HepG2 (cell line): Measurements from ENCODE around the gene AKTIP. TPM values are rescaled to one million over a fixed set of nuclear protein-coding genes. Genes with fewer than 3 reads are reported as not detected.
A peak's percentile ranks its signal among the peaks of the same experiment; 100 is the strongest.

Experiments used
- ATF7-NPFF ChIP-seq: sonication (generic); formaldehyde crosslinking; IDR thresholded peaks from 2 replicates; pipeline ENCODE4 v1.8.1; 2023; ENCODE audit warnings: mild to moderate bottlenecking, low read depth, missing genetic modification reagents, moderate library complexity
- DR1 ChIP-seq: sonication (generic); formaldehyde crosslinking; IDR thresholded peaks from 2 replicates; pipeline ENCODE4 v1.8.0; 2021; ENCODE audit warnings: mild to moderate bottlenecking, missing genetic modification reagents, inconsistent platforms
- EZH2 ChIP-seq: conservative IDR thresholded peaks from 2 replicates; pipeline ENCODE4 v1.6.1; 2012; ENCODE audit warnings: mild to moderate bottlenecking, low read depth, low read length, moderate library complexity
- HNF4G ChIP-seq, 2 experiments: sonication (generic) in 1 of 2; formaldehyde crosslinking in 1 of 2; IDR thresholded peaks; 2 replicates each; pipeline versions ENCODE4 v1.4.0 to v1.6.1; 2011 to 2020; ENCODE audit warnings: borderline replicate concordance in 2 of 2, low read depth in 2 of 2, mild to moderate bottlenecking in 2 of 2, low read length in 1 of 2, missing genetic modification reagents in 1 of 2, moderate library complexity in 1 of 2
- MLX ChIP-seq: IDR thresholded peaks from 2 replicates; pipeline ENCODE4 v1.6.1; 2016
- NFKBIZ ChIP-seq: IDR thresholded peaks from 2 replicates; pipeline ENCODE4 v1.6.1; 2018; ENCODE audit warnings: missing genetic modification reagents, missing compliant biosample characterization
- PBX3 ChIP-seq: sonication (generic); formaldehyde crosslinking; IDR thresholded peaks from 2 replicates; pipeline ENCODE4 v1.8.1; 2023; ENCODE audit warnings: missing genetic modification reagents, inconsistent platforms, borderline replicate concordance
- SNRNP70 ChIP-seq: fragments of 200-400 bp; formaldehyde crosslinking; IDR thresholded peaks from 2 replicates; pipeline ENCODE4 v1.6.1; 2017; ENCODE audit warnings: mild to moderate bottlenecking, low read depth, low read length, moderate library complexity
- SOX13 ChIP-seq, 3 experiments: fragments of 450-650 bp in 1 of 3; sonication (generic) in 1 of 3; formaldehyde crosslinking in 1 of 3; IDR thresholded peaks in 2 of 3; conservative IDR thresholded peaks in 1 of 3; 2 replicates each; pipeline versions ENCODE4 v1.5.0 to v1.6.1; 2016 to 2020; ENCODE audit warnings: antibody characterized with exemption in 1 of 3, mild to moderate bottlenecking in 1 of 3, missing compliant biosample characterization in 1 of 3, missing genetic modification reagents in 1 of 3, moderate library complexity in 1 of 3
- SRSF4 ChIP-seq: fragments of 200-400 bp; formaldehyde crosslinking; IDR thresholded peaks from one replicate; pipeline ENCODE4 v1.6.1; 2018; ENCODE audit warnings: mild to moderate bottlenecking, low read depth, low read length, moderate library complexity; ENCODE audit not compliant: poor library complexity, severe bottlenecking
- ZFP37 ChIP-seq: sonication (generic); formaldehyde crosslinking; IDR thresholded peaks from 2 replicates; pipeline ENCODE4 v1.4.0; 2020; ENCODE audit warnings: missing genetic modification reagents, borderline replicate concordance
- ZNF383 ChIP-seq: sonication (generic); formaldehyde crosslinking; IDR thresholded peaks from 2 replicates; pipeline ENCODE4 v1.4.0; 2020; ENCODE audit warnings: missing genetic modification reagents, mild to moderate bottlenecking, borderline replicate concordance
- ZNF781 ChIP-seq: sonication (generic); formaldehyde crosslinking; IDR thresholded peaks from 2 replicates; pipeline ENCODE4 v1.5.1; 2020; ENCODE audit warnings: borderline replicate concordance, mild to moderate bottlenecking, missing genetic modification reagents; ENCODE audit errors: not compliant biosample characterization
- polyA plus RNA-seq, 8 experiments: library from polyadenylated mRNA; depleted of rRNA in 3 of 8; stranded (reverse) in 7 of 8; unstranded in 1 of 8; fragments of >200 nt; fragmentation: Illumina TruSeq in 4 of 8; extraction: Trizol in 4 of 8; gene quantifications; 2 replicates each; pipeline versions ENCODE4 v1.2.1 to v1.2.3, GENCODE V29; 2011 to 2016; ENCODE audit warnings: low read depth in 4 of 8, missing spikeins in 1 of 8, mixed read lengths in 1 of 8; ENCODE audit not compliant: insufficient read depth in 1 of 8
- total RNA-seq, 5 experiments: library from RNA; depleted of rRNA; stranded (reverse); fragments of >200 nt; fragmentation: Illumina TruSeq; extraction: Trizol; gene quantifications; 2 replicates each; pipeline ENCODE4 v1.2.3, GENCODE V29; 2016; ENCODE audit warnings: low read depth in 1 of 5
- TF ChIP-seq, protein P1 (sequence below), 2 experiments: sonication (generic) in 1 of 2; formaldehyde crosslinking in 1 of 2; IDR thresholded peaks; 2 replicates each; pipeline versions ENCODE4 v1.4.0 to v1.6.1; 2016 to 2020; ENCODE audit warnings: borderline replicate concordance in 1 of 2, low read depth in 1 of 2, mild to moderate bottlenecking in 1 of 2, missing genetic modification reagents in 1 of 2
- TF ChIP-seq, protein P2 (sequence below): sonication (generic); formaldehyde crosslinking; IDR thresholded peaks from 2 replicates; pipeline ENCODE4 v1.4.0; 2020; ENCODE audit warnings: mild to moderate bottlenecking, low read depth, missing genetic modification reagents
- TF ChIP-seq, protein P3 (sequence below): IDR thresholded peaks from 2 replicates; pipeline ENCODE4 v1.6.1; 2016; ENCODE audit warnings: low read depth, control low read depth

AKTIP gene
- total and polyA plus RNA-seq, 2 of the 13 experiments (the other 11 are each of a cell fraction or from before 2014, with no cell fraction given): 28.8 to 49.0 TPM

GRCh38 chr16:53509906-53510703 is 7.1 kb upstream of the AKTIP start (continued):
- no peak for TF ChIP-seq DR1 (CRISPR knock-in tag)
- TF ChIP-seq HNF4G (IDR thresholded peaks at IDR 0.05; ENCODE audit: borderline replicate concordance, low read depth, low read length): peak; percentile 53; the same call in 1 of the 2 replicates
- no peak for TF ChIP-seq HNF4G (CRISPR knock-in tag; IDR thresholded peaks at IDR 0.05; ENCODE audit: borderline replicate concordance, low read depth)
- TF ChIP-seq ZNF383 (CRISPR knock-in tag): peak; percentile 79; the same call in 1 of the 2 replicates
- TF ChIP-seq ATF7-NPFF: peak; percentile 33; the same call in 1 of the 2 replicates
- no peak; the same call in 1 of the 2 replicates for TF ChIP-seq NFKBIZ (CRISPR knock-in tag)
- no peak for TF ChIP-seq ZFP37
- peak; percentile 74 for TF ChIP-seq ZNF781
- no peak for TF ChIP-seq PBX3 (CRISPR knock-in tag)
- TF ChIP-seq SNRNP70: no peak
- TF ChIP-seq, protein P1, sequence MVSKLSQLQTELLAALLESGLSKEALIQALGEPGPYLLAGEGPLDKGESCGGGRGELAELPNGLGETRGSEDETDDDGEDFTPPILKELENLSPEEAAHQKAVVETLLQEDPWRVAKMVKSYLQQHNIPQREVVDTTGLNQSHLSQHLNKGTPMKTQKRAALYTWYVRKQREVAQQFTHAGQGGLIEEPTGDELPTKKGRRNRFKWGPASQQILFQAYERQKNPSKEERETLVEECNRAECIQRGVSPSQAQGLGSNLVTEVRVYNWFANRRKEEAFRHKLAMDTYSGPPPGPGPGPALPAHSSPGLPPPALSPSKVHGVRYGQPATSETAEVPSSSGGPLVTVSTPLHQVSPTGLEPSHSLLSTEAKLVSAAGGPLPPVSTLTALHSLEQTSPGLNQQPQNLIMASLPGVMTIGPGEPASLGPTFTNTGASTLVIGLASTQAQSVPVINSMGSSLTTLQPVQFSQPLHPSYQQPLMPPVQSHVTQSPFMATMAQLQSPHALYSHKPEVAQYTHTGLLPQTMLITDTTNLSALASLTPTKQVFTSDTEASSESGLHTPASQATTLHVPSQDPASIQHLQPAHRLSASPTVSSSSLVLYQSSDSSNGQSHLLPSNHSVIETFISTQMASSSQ (IDR thresholded peaks at IDR 0.05; ENCODE audit: low read depth): no peak
- TF ChIP-seq, protein P1 (CRISPR knock-in tag; IDR thresholded peaks at IDR 0.05; ENCODE audit: borderline replicate concordance): no peak; the same call in 1 of the 2 replicates
- no peak for TF ChIP-seq MLX (CRISPR knock-in tag)
- TF ChIP-seq EZH2: no peak
- TF ChIP-seq, protein P2, sequence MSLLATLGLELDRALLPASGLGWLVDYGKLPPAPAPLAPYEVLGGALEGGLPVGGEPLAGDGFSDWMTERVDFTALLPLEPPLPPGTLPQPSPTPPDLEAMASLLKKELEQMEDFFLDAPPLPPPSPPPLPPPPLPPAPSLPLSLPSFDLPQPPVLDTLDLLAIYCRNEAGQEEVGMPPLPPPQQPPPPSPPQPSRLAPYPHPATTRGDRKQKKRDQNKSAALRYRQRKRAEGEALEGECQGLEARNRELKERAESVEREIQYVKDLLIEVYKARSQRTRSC (CRISPR knock-in tag): 0 out of 2 replicates have a peak, but pooled peaks have one; percentile 1
- TF ChIP-seq, protein P3, sequence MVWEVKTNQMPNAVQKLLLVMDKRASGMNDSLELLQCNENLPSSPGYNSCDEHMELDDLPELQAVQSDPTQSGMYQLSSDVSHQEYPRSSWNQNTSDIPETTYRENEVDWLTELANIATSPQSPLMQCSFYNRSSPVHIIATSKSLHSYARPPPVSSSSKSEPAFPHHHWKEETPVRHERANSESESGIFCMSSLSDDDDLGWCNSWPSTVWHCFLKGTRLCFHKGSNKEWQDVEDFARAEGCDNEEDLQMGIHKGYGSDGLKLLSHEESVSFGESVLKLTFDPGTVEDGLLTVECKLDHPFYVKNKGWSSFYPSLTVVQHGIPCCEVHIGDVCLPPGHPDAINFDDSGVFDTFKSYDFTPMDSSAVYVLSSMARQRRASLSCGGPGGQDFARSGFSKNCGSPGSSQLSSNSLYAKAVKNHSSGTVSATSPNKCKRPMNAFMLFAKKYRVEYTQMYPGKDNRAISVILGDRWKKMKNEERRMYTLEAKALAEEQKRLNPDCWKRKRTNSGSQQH (CRISPR knock-in tag): 0 out of 2 replicates have a peak, but pooled peaks have one; percentile 23
- no peak for TF ChIP-seq SRSF4
- no peak for TF ChIP-seq SOX13 (IDR thresholded peaks at IDR 0.05)
- peak; percentile 27 to 44; a peak in 1 of 4 replicates for TF ChIP-seq SOX13 (CRISPR knock-in tag; conservative IDR thresholded peaks at IDR 0.05 in 1 of 2, IDR thresholded peaks at IDR 0.05 in 1 of 2)
